SKM-1 (cell line): ENCODE data around the gene SLC25A46.
"Not testable (repeated sequence)": the region's sequence is repeated elsewhere in the genome, so short reads cannot be mapped to it uniquely, and the experiment has no call there.

Experiments
- DNase-seq: peaks from one replicate; lab custom pipeline; 2025; ENCODE audit not compliant: unreplicated experiment; lab: John Stamatoyannopoulos, UW

The SLC25A46 gene

DNA sequence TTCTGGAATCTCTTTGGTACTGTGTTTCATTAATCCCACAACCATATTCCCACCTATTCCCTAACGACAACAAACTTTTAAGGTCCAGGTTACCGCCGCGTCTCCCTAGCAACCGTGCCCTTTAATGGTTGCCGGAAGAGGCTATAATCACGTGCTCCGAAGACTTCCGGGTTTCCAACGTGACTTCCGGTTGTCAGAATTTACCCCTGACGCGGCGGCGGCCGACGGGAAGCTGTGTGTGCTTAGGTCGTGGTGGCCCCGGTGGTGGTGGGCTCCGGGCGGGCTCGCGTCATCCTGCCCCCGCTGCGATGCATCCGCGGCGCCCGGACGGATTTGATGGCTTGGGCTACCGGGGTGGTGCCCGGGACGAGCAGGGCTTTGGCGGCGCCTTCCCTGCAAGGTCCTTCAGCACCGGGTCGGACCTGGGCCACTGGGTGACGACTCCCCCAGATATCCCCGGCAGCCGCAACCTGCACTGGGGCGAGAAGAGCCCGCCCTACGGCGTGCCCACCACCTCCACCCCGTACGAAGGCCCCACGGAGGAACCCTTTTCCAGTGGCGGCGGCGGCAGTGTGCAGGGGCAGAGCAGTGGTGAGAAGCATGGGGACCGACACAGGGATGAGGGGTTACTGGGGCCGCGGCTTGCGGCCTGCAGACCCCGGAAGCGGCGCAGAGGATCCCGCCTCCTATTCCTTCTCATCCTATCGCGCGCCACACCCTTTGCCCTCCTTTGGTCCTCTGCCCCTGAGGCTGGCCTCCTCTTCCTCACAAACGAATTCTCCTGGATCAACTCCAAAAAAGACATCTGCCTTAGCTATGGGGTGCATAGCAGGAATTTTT, at the start of gene SLC25A46:
Gene SLC25A46, plus strand, starts transcription at position 196 of the 840 bp plus-strand sequence. Its CDS starts 113 bp downstream, at position 309.
- peak; percentile 83 for DNase-seq

DNA sequence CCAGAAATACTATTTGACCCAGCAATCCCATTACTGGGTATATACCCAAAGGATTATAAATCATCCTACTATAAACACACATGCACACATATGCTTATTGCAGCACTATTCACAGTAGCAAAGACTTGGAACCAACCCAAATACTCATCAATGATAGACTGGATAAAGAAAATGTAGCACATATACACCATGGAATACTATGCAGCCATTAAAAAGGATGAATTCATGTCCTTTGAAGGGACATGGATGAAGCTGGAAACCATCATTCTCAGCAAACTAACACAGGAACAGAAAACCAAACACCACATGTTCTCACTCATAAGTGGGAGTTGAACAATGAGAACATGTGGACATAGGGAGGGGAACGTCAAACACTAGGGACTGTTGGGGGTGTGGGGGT, 48.2 kb upstream of the SLC25A46 start:
- not testable (repeated sequence) for DNase-seq

DNA sequence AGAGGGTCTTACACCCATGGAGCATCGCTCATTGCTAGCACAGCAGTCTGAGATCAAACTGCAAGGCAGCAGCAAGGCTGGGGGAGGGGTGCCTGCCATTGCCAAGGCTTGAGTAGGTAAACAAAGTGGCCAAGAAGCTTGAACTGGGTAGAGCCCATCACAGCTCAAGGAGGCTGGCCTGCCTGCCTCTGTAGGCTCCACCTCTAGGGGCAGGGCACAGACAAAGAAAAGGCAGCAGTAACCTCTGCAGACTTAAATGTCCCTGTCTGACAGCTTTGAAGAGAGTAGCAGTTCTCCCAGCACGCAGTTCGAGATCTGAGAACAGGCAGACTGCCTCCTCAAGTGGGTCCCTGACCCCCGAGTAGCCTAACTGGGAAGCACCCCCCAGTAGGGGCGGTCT, 46.1 kb upstream of the SLC25A46 start:
- DNase-seq: not testable (repeated sequence)

DNA sequence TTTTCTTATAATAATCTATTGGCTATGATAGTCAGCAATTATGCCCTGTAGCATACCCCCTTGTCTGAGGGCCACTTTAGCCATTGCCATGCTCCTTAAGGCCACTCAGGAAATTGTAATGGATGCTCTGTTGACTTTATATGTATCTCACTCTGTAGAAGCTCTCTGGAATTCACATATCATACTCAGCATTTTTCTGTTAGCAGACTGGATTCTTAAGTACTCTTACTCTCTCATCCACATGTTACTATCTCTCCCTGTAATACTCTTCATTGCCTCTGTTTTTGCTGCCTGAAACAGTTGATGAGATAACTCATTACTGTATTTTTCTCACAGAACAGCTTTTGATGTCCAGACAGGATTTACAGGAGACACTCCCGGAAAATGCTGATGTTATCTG, 36.5 kb upstream of the SLC25A46 start:
- DNase-seq: no peak

DNA sequence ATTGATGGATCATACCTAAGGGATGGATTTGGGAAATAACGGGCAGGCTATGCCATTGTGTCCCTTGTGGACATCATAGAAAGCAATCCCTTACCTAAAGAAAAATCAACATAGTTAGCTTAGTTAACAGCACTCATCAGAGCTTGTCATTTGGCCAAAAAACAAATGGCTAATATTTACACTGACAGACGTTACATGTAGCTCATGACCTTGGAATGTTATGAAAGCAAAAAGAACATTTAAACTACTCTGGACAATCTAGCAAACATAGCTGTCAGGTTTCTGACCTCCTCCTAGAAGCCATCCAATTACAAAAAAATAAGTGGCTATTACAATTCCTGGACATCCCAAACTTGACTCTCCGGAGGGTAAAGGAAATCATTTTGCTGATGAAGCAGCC, 36.1 kb upstream of the SLC25A46 start:
- no peak for DNase-seq

DNA sequence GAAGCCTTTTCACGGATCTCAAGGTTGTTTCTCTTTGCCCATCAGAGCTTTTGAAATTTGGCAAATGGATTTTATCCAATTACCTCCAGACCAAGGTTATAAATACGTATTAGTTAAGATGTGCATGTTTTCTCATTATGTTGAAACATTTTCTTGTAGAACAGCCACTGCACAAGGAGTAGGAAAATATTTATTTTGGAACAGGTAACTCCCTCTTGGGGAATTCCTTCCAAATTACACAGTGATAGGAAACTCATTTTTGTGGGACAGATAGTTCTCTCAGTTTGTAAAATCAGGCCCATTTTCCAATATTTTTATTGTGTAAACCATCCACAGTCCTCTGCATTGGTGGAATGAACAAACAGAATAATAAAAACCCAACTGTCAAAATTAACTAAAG, 35.3 kb upstream of the SLC25A46 start:
- no peak for DNase-seq

DNA sequence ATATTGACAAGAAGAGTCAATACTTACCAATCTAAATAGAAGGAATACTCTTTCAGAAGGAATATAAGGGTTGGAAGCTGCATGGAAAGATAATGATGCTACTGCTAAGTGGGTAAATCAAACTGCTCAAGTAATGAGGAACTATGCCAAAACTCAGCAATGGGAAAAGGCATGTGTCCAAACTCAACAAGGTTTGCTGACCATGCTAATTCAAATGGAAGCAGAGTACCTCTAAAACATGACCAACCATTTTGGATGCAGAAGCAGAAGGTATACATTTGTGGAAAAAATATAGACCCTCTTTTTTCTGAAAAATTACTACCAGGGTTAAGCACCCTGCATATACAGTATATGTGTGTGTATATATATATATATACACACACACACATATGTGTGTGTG, 33.5 kb upstream of the SLC25A46 start:
- no peak for DNase-seq

DNA sequence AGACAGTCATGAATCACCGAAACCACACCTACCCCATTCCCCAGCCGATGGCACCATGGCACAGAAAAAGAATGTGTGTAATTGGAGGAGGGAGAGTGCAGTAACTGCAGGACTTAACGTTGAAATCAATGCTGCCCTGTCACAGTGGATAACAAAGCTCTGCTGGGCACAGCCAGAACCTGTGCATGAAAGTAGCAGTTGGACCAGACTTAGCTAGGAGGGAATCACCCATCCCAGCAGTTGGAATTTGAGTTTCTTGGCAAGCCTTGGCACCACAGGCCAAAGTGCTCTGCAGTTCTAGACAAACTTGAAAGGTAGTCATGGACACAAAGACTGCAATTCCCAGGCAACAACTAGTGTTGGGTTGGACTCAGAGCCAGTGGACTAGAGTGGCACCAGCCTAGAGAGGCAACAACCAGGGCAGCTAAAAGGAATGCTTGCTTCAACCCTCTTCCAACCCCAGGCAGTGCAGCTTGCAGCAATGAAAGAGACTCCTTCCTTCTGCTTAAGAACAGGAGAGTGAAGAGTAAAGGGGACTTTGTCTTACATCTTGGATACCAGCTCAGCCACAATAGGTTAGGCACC, 31.5 kb upstream of the SLC25A46 start:
- no peak for DNase-seq

DNA sequence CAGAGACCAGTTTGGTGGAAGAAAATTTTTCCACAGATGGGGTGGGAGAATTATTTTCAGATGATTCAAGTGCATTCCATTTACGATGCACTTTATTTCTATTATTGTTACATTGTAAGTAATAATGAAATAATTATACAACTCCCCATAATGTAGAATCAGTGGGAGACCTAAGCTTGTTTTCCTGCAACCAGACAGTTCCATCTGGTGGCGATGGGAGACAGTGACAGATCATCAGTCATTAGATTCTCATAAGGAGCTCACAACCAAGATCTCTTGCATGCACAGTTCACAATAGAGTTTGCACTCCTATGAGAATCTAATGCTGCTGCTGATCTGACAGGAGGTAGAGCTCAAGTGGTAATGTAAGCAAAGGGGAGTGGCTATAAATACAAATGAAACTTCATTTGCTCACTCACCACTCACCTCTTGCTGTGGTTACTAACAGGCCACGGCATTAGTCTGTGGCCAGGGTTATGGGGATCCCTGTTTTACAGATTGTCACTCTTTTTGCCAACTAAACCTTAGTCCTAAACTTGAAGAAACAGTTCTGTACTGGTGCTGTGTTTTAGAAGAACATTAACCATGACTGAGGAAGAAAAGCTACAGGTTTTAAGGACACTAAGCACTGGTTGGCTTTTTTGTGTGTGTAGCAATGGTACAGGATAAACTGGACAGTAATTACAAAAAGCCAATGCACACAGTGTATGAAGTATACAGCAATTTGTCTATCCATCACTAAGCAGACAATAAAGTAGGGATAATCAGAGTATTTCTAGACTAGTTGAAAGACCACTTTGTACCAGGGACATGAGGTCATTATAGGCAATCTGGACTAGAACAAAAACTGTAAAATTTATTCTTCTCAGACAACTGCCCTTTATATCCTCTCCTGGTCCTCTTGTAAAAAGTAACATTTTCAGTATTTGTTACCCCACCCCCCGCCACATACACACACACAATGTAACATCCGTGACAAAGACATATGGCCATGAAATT, 22.3 kb upstream of the SLC25A46 start:
- no peak for DNase-seq

DNA sequence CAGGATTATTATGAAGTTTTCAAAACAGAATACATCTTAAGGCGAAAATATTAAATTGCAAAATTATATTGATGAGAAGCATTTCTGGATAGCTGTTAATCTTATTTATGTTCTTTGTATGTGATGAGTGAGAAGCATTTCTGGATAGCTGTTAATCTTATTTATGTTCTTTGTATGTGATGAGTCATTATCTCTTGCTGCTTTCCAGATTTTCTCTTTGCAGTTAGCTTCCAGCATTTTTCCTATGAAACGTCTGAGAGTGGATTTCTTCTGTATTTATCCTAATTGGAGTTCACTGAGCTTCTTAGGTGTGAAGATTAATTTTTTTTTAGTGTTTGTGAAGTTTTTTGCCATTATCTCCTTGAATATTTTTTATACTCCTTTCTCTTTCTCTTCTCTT, 20.5 kb upstream of the SLC25A46 start:
- DNase-seq: no peak

DNA sequence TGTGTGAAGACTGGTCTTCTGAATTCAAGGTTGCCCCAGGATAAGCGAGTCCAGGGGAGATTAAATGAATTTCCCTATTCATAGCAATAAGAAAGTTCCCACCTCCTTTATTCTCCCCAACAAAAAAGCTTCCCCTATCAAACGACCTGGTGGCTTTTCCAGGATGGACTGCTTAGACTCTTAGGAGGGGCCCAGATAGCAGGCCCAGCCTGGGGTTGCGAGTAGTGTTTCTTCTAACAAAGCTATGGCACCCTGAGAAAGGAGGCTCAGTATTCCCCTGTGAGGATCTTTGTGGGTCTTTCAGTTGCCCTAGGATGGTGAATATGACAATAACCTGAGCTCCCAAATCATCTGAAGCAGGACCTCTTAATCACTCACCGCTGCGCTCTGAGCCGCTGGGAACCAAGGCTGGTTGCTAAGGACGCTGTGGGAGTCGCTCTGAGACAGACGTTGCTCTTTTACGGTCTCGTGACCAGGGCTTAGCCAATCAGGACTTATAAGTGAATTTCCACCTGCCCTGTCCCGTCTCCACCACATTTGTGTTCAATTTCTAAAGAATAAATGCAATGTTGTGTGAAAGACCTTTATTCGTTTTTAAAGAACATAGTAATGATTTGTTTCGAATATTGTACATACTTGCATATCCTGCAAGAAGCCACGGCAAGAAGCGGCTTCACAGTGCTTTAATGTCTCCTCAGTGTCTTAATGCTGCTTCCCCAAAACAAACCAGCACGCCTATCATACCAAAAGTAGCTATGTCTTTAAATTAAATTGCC, 12.4 kb upstream of the SLC25A46 start, which contains the start of gene TMEM232:
Gene TMEM232, minus strand, starts transcription at position 423 of the 776 bp plus-strand sequence. CDS start 59,319 bp downstream, outside the sequence.
- no peak for DNase-seq

DNA sequence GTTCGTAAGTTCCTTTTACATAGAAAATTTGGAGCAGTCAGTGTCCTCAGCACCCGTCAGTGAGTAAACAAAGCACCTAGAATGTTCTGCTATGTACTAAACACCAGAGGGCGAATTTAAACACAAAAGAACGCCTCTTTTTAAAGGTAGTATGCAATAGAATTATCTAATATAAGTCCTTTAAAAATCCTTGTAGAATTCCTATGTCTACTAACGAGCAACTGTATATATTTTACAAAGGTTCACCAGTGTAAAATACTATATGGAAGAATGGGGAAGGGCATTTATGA, 11.8 kb upstream of the SLC25A46 start:
- no peak for DNase-seq

DNA sequence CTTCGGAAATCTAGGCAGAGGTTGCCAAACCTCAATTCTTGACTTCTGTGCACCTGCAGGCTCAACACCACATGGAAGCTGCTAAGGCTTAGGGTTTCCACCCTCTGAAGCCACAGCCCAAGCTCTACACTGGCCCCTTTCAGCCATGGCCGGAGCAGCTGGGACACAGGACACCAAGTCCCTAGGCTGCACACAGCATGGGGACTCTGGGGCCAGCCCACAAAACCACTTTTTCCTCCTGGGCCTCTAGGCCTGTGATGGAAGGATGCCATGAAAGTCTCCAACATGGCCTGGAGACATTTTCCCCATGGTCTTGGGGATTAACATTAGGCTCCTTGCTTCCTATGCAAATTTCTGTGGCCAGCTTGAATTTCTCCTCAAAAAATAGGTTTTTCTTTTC, 7.3 kb upstream of the SLC25A46 start:
- not testable (repeated sequence) for DNase-seq

DNA sequence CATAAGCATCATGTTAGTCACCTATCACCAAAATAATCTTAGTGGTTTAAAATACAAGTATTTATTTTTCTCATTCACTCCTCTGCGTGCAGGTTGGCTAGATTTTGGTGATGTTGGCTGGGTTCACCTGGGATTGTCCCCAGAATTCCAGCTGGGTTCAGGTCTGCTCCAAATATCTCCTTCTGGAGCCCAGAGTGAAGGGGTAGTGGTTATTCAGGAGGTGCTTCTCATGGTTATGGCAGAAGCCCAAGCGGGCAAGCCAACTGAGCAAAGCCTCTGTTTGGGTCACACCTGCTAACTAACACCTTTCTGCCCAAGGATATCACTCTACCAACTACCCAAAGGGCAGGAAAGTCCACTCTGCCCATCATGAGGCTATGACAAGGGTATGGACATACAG, 4.7 kb upstream of the SLC25A46 start:
- no peak for DNase-seq

DNA sequence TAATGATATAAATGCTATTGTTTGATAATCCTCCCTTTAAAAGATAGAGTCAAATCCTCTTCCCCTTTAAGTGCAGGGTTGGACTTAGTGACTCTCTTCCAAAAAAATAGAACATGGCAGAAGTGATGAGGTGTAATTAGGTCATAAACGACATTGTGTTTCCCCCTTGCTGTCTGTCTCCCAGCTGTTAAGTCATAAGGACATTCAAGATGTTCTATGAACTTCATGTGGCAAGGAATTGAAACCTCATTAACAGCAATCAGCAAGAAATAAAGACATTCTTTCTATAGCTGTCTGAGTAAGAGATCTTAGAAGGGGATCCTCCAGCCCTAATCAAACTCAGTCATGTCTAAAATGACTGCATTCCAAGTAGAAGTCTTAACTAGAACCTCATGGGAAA, 3.3 kb upstream of the SLC25A46 start:
- no peak for DNase-seq

DNA sequence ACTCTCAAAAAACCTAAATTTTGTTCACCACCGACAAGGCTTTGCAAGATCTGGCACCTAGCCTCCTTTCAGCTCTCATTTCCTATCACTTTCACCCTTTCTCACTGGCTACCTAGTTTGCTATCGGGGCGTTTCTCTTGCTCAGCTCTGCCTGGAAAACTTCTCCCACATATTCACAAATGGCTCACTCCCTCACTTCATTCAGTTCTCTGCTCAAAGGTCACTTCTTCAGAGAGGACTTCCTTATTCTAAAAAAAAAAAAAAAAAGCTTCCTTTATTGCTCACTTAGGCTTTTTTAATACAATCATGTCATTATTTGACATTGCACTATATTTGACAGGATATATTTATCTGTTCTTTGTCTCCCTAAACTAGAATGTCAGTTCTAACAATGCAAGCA, 2.1 kb upstream of the SLC25A46 start:
- no peak for DNase-seq

DNA sequence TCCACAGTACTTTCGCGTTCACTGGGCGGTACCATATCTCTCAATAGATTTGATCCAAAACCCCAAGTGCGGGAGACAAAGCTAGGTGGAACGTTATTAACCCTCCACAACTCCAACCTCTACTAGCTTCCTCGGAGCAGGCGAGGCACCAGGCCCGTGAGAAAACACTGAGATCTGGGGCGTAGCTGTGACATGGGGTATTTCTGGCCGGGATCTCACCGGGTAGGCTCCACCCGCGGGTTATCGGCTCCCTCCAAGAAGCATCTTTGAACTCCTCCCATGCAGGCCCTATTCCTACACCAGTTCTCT, 350 bp upstream of the SLC25A46 start:
- DNase-seq: no peak

DNA sequence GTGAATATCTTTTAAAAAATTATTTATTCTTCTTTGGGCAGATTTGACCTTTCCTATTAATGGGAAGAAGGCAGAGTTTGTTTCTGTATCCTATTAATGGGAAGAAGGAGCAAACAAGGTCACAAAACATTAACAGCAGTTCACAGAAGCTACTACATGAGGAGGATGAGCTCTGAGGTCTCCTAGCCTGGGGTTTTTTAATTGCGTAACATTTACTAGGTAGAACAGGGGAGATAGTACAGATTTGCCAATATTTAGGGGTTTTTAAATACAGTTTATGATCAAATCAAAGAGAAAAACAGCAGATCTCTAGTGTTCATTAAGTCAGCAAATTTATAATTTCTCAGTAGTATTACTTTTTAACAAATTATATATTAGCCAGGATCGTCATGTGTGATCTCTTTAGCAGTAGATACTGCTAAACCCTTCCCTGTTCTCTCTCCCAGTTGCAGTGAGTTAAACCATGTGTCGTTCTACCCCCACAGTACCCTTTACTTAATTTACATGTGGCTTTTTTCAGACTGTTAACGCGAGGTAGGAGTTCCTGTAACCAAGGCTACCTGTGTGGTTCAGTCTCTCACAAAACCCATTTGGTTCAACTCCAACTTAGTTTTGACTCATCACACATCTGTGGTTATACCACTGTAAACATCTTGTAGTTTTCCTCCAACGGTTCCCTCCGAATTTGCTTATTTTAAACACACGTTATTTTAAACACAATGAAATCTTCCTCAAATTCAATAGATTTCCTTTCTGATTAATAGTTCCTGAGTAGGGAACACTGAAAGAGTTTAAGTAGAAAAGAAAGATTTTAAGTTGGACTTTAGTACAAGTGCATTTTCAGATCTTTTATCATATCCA, 13.3 kb downstream of the SLC25A46 start:
- no peak for DNase-seq

DNA sequence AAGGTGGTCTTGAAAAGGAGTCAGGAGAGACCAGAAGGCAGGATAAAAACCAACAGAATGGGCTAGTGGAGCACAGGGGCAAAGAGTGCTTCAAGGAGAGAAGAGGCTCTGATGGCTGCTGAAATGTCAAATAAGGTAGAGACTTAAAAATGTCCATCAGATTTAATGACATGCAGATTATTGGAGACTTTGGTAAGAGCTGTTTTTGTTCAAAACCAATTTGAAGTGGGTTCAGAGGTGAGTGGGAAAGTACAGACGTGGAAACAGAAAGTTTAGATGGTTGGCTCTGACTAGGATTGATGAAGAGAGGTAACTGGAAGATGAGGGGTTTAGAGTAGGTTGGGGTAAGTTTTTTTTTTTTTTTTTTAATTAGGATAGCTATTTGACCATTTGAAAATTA, 14.1 kb downstream of the SLC25A46 start:
- DNase-seq: no peak

DNA sequence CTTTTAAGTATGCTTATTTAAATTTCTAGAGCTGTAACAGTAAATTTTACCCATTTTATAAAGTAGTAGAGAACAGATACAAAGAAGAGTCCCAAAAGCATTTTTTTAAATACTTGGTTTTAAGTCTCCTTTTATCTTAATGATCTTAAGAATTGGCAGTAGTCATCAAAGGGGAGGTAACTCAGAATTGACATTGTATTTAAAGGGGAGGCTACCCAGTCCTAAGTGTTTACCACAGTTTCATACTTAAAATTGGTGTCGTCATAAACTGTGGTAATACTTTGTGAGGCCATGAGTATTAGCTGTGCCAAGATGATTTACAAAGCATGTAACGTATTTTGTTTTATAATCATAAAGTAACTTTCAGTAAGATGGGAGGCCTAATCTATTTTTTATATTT, 14.8 kb downstream of the SLC25A46 start:
- no peak for DNase-seq
